ENCODE measurements around the gene INPP4B. TPM values are rescaled to one million over a fixed set of nuclear protein-coding genes. Genes with fewer than 3 reads are reported as not detected.

INPP4B gene
- total and polyA plus RNA-seq, 2 donors: 2.3 to 7.8 TPM

- H3K9me3 ChIP-seq (ENCODE audit: control insufficient read depth in 2 of 2, insufficient read depth in 1 of 2, low read length in 1 of 2): no peaks in the 10 kb centered on the region
Observed at GRCh38 chr4:142544594-142544993, 301.5 kb downstream of the INPP4B start.

GRCh38 chr4:142544039-142544438 is 302.1 kb downstream of the INPP4B start:
- Histone ChIP-seq H3K4me1 (ENCODE audit: control insufficient read depth in 2 of 2, insufficient read depth in 2 of 2, low read length in 2 of 2) (no peaks in the 10 kb centered on the region), H3K36me3 (ENCODE audit: control insufficient read depth in 2 of 2, insufficient read depth in 2 of 2, low read length in 1 of 2) (no peaks in the 10 kb centered on the region), H3K9me3 (ENCODE audit: control insufficient read depth in 2 of 2, insufficient read depth in 1 of 2, low read length in 1 of 2) (no peaks in the 10 kb centered on the region), H3K27me3 (ENCODE audit: control insufficient read depth in 2 of 2, insufficient read depth in 1 of 2, low read length in 1 of 2) (no peaks in the 10 kb centered on the region), H3K4me3 (ENCODE audit: low read length in 2 of 2) (no peak overlapping the region), H3K27ac (ENCODE audit: low read depth in 1 of 2, low read length in 1 of 2) (no peak overlapping the region)
- 96% methylated on average over 1 of the region's 1 CpG for WGBS
- DNase-seq (ENCODE audit: low read depth in 6 of 9, low spot score in 9 of 9): no peak

More at GRCh38 chr4:142544594-142544993, 301.5 kb downstream of the INPP4B start:
- Histone ChIP-seq H3K36me3 (ENCODE audit: control insufficient read depth in 2 of 2, insufficient read depth in 2 of 2, low read length in 1 of 2) (no peaks in the 10 kb centered on the region), H3K27ac (ENCODE audit: low read depth in 1 of 2, low read length in 1 of 2) (no peak overlapping the region), H3K27me3 (ENCODE audit: control insufficient read depth in 2 of 2, insufficient read depth in 1 of 2, low read length in 1 of 2) (no peaks in the 10 kb centered on the region), H3K4me1 (ENCODE audit: control insufficient read depth in 2 of 2, insufficient read depth in 2 of 2, low read length in 2 of 2) (no peaks in the 10 kb centered on the region), H3K4me3 (ENCODE audit: low read length in 2 of 2) (no peak overlapping the region)
- 97% methylated on average over 3 of the region's 3 CpGs for WGBS
- no peak for DNase-seq (ENCODE audit: low read depth in 6 of 9, low spot score in 9 of 9)

- no peak for DNase-seq (ENCODE audit: low read depth in 6 of 9, low spot score in 9 of 9)
- H3K36me3 ChIP-seq (ENCODE audit: control insufficient read depth in 2 of 2, insufficient read depth in 2 of 2, low read length in 1 of 2): no peaks in the 10 kb centered on the region
- 80% methylated on average over 2 of the region's 2 CpGs for WGBS
- H3K9me3 ChIP-seq (ENCODE audit: control insufficient read depth in 2 of 2, insufficient read depth in 1 of 2, low read length in 1 of 2): no peaks in the 10 kb centered on the region
- H3K4me3 ChIP-seq (ENCODE audit: low read length in 2 of 2): no peak overlapping the region
- H3K27me3 ChIP-seq (ENCODE audit: control insufficient read depth in 2 of 2, insufficient read depth in 1 of 2, low read length in 1 of 2): no peaks in the 10 kb centered on the region
- H3K4me1 ChIP-seq (ENCODE audit: control insufficient read depth in 2 of 2, insufficient read depth in 2 of 2, low read length in 2 of 2): no peaks in the 10 kb centered on the region
- no peak overlapping the region for H3K27ac ChIP-seq (ENCODE audit: low read depth in 1 of 2, low read length in 1 of 2)
Observed at GRCh38 chr4:142540483-142540804, 305.7 kb downstream of the INPP4B start.

GRCh38 chr4:142539796-142540482 is 306.2 kb downstream of the INPP4B start:
- H3K4me3 ChIP-seq (ENCODE audit: low read length in 2 of 2): no peak overlapping the region
- 12% methylated on average over 3 of the region's 3 CpGs for WGBS
- no peaks in the 10 kb centered on the region for H3K9me3 ChIP-seq (ENCODE audit: control insufficient read depth in 2 of 2, insufficient read depth in 1 of 2, low read length in 1 of 2)
- no peaks in the 10 kb centered on the region for H3K4me1 ChIP-seq (ENCODE audit: control insufficient read depth in 2 of 2, insufficient read depth in 2 of 2, low read length in 2 of 2)
- no peak for DNase-seq (ENCODE audit: low read depth in 6 of 9, low spot score in 9 of 9)
- no peaks in the 10 kb centered on the region for H3K27me3 ChIP-seq (ENCODE audit: control insufficient read depth in 2 of 2, insufficient read depth in 1 of 2, low read length in 1 of 2)
- H3K36me3 ChIP-seq (ENCODE audit: control insufficient read depth in 2 of 2, insufficient read depth in 2 of 2, low read length in 1 of 2): no peaks in the 10 kb centered on the region
- no peak overlapping the region for H3K27ac ChIP-seq (ENCODE audit: low read depth in 1 of 2, low read length in 1 of 2)

- H3K4me1 ChIP-seq (ENCODE audit: control insufficient read depth in 2 of 2, insufficient read depth in 2 of 2, low read length in 2 of 2): no peaks in the 10 kb centered on the region
- no peaks in the 10 kb centered on the region for H3K27me3 ChIP-seq (ENCODE audit: control insufficient read depth in 2 of 2, insufficient read depth in 1 of 2, low read length in 1 of 2)
- H3K4me3 ChIP-seq (ENCODE audit: low read length in 2 of 2): no peak overlapping the region
- no peaks in the 10 kb centered on the region for H3K9me3 ChIP-seq (ENCODE audit: control insufficient read depth in 2 of 2, insufficient read depth in 1 of 2, low read length in 1 of 2)
- no peak for DNase-seq (ENCODE audit: low read depth in 6 of 9, low spot score in 9 of 9)
- no peak overlapping the region for H3K27ac ChIP-seq (ENCODE audit: low read depth in 1 of 2, low read length in 1 of 2)
- 94% methylated on average over 1 of the region's 1 CpG for WGBS
- no peaks in the 10 kb centered on the region for H3K36me3 ChIP-seq (ENCODE audit: control insufficient read depth in 2 of 2, insufficient read depth in 2 of 2, low read length in 1 of 2)
Observed at GRCh38 chr4:142535009-142535408, 311.1 kb downstream of the INPP4B start.

- Histone ChIP-seq H3K4me3 (ENCODE audit: low read length in 2 of 2) (no peak overlapping the region), H3K27ac (ENCODE audit: low read depth in 1 of 2, low read length in 1 of 2) (no peak overlapping the region), H3K4me1 (ENCODE audit: control insufficient read depth in 2 of 2, insufficient read depth in 2 of 2, low read length in 2 of 2) (no peaks in the 10 kb centered on the region), H3K9me3 (ENCODE audit: control insufficient read depth in 2 of 2, insufficient read depth in 1 of 2, low read length in 1 of 2) (no peaks in the 10 kb centered on the region), H3K27me3 (ENCODE audit: control insufficient read depth in 2 of 2, insufficient read depth in 1 of 2, low read length in 1 of 2) (no peaks in the 10 kb centered on the region), H3K36me3 (ENCODE audit: control insufficient read depth in 2 of 2, insufficient read depth in 2 of 2, low read length in 1 of 2) (no peaks in the 10 kb centered on the region)
- no peak for DNase-seq (ENCODE audit: low read depth in 6 of 9, low spot score in 9 of 9)
- WGBS: 96% methylated on average over 5 of the region's 5 CpGs
Observed at GRCh38 chr4:142532054-142532453, 314.0 kb downstream of the INPP4B start.

- Histone ChIP-seq H3K4me1 (ENCODE audit: control insufficient read depth in 2 of 2, insufficient read depth in 2 of 2, low read length in 2 of 2) (no peaks in the 10 kb centered on the region), H3K36me3 (ENCODE audit: control insufficient read depth in 2 of 2, insufficient read depth in 2 of 2, low read length in 1 of 2) (no peaks in the 10 kb centered on the region), H3K4me3 (ENCODE audit: low read length in 2 of 2) (no peak overlapping the region), H3K27ac (ENCODE audit: low read depth in 1 of 2, low read length in 1 of 2) (no peak overlapping the region), H3K9me3 (ENCODE audit: control insufficient read depth in 2 of 2, insufficient read depth in 1 of 2, low read length in 1 of 2) (no peaks in the 10 kb centered on the region), H3K27me3 (ENCODE audit: control insufficient read depth in 2 of 2, insufficient read depth in 1 of 2, low read length in 1 of 2) (no peaks in the 10 kb centered on the region)
- 100% methylated on average over 1 of the region's 1 CpG for WGBS
- no peak for DNase-seq (ENCODE audit: low read depth in 6 of 9, low spot score in 9 of 9)
Observed at GRCh38 chr4:142530728-142531127, 315.4 kb downstream of the INPP4B start.

- Histone ChIP-seq H3K9me3 (ENCODE audit: control insufficient read depth in 2 of 2, insufficient read depth in 1 of 2, low read length in 1 of 2) (no peaks in the 10 kb centered on the region), H3K36me3 (ENCODE audit: control insufficient read depth in 2 of 2, insufficient read depth in 2 of 2, low read length in 1 of 2) (no peaks in the 10 kb centered on the region), H3K27me3 (ENCODE audit: control insufficient read depth in 2 of 2, insufficient read depth in 1 of 2, low read length in 1 of 2) (no peaks in the 10 kb centered on the region), H3K4me1 (ENCODE audit: control insufficient read depth in 2 of 2, insufficient read depth in 2 of 2, low read length in 2 of 2) (no peaks in the 10 kb centered on the region), H3K4me3 (ENCODE audit: low read length in 2 of 2) (no peak overlapping the region), H3K27ac (ENCODE audit: low read depth in 1 of 2, low read length in 1 of 2) (no peak overlapping the region)
- WGBS: 92% methylated on average over 1 of the region's 1 CpG
- DNase-seq (ENCODE audit: low read depth in 6 of 9, low spot score in 9 of 9): no peak
Observed at GRCh38 chr4:142528433-142528832, 317.7 kb downstream of the INPP4B start.

- Histone ChIP-seq H3K9me3 (ENCODE audit: control insufficient read depth in 2 of 2, insufficient read depth in 1 of 2, low read length in 1 of 2) (no peaks in the 10 kb centered on the region), H3K27ac (ENCODE audit: low read depth in 1 of 2, low read length in 1 of 2) (no peak overlapping the region), H3K36me3 (ENCODE audit: control insufficient read depth in 2 of 2, insufficient read depth in 2 of 2, low read length in 1 of 2) (no peaks in the 10 kb centered on the region), H3K4me1 (ENCODE audit: control insufficient read depth in 2 of 2, insufficient read depth in 2 of 2, low read length in 2 of 2) (no peaks in the 10 kb centered on the region), H3K4me3 (ENCODE audit: low read length in 2 of 2) (no peak overlapping the region), H3K27me3 (ENCODE audit: control insufficient read depth in 2 of 2, insufficient read depth in 1 of 2, low read length in 1 of 2) (no peaks in the 10 kb centered on the region)
- 93% methylated on average over 3 of the region's 3 CpGs for WGBS
- no peak for DNase-seq (ENCODE audit: low read depth in 6 of 9, low spot score in 9 of 9)
Observed at GRCh38 chr4:142523111-142523510, 323.0 kb downstream of the INPP4B start.

- Histone ChIP-seq H3K27ac (ENCODE audit: low read depth in 1 of 2, low read length in 1 of 2) (no peak overlapping the region), H3K4me3 (ENCODE audit: low read length in 2 of 2) (no peak overlapping the region), H3K27me3 (ENCODE audit: control insufficient read depth in 2 of 2, insufficient read depth in 1 of 2, low read length in 1 of 2) (no peaks in the 10 kb centered on the region), H3K4me1 (ENCODE audit: control insufficient read depth in 2 of 2, insufficient read depth in 2 of 2, low read length in 2 of 2) (no peaks in the 10 kb centered on the region), H3K36me3 (ENCODE audit: control insufficient read depth in 2 of 2, insufficient read depth in 2 of 2, low read length in 1 of 2) (no peaks in the 10 kb centered on the region), H3K9me3 (ENCODE audit: control insufficient read depth in 2 of 2, insufficient read depth in 1 of 2, low read length in 1 of 2) (no peaks in the 10 kb centered on the region)
- no peak for DNase-seq (ENCODE audit: low read depth in 6 of 9, low spot score in 9 of 9)
Observed at GRCh38 chr4:142519342-142519741, 326.8 kb downstream of the INPP4B start.
